ENCODE data around the gene DACH1. TPM values are rescaled to one million over a fixed set of nuclear protein-coding genes. Genes with fewer than 3 reads are reported as not detected.

The DACH1 gene
- total and polyA plus RNA-seq, 2 of the 13 experiments (the other 11 are each of a cell fraction or from before 2014, with no cell fraction given): not detected

DNA sequence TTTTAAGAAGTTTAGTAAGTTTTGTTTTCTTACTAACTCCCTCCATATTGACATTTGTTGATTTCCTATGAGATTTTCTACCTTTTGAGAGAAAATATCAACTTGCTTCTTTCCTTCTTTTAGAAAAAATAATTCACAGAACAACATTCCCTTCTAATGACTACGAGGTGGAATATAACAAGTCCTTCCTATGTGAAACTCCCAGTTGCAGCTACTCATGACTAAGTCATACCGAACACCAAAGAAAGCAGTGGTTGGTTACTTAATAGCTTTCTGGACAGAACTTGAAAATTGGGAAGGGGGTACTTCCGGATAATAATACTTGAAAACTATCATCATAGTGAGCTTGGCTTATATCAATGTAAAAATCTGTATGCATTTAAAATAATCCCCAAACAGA lies 144.8 kb downstream of the DACH1 start:
- no peak overlapping the region for H3K27ac ChIP-seq (ENCODE audit: extremely low read length, insufficient read depth, low read length)
- intact Hi-C loops (cut with micrococcal nuclease; ENCODE audit: unreplicated experiment): no loop called here
- no peak overlapping the region for H3K4me2 ChIP-seq (ENCODE audit: low read depth, low read length)
- H3K27me3 ChIP-seq (ENCODE audit: control insufficient read depth in 1 of 2, insufficient read depth in 2 of 2, low read length in 2 of 2): no peaks in the 10 kb centered on the region
- POLR2A ChIA-PET: no interaction called here
- in situ Hi-C loops (cut with HindIII; ENCODE audit: extremely low pct_ligation_motif_present, low pct_unique_long_range_greater_than_20kb): no loop called here
- no peaks in the 10 kb centered on the region for H3K79me2 ChIP-seq (ENCODE audit: insufficient read depth, low read length)
- H3K4me1 ChIP-seq (ENCODE audit: insufficient read depth, low read length): no peaks in the 10 kb centered on the region
- no peak overlapping the region for H2AFZ ChIP-seq (ENCODE audit: low read length)
- no peak for FAIRE-seq
- no peak for ATAC-seq
- DNase-seq (ENCODE audit: low spot score): no peak
- under 1% methylated on average over 3 of the region's 3 CpGs for WGBS (ENCODE audit: low lambda C conversion rate)
- no peak overlapping the region for H3K4me3 ChIP-seq (replicated peaks in 1 of 3; ENCODE audit: insufficient read depth in 1 of 3, low read depth in 2 of 3, low read length in 3 of 3)
- H4K20me1 ChIP-seq (ENCODE audit: insufficient read depth, low read length): no peaks in the 10 kb centered on the region
- TF ChIP-seq SOX13 (IDR thresholded peaks at IDR 0.05) (no peak), SOX13 (CRISPR knock-in tag; conservative IDR thresholded peaks at IDR 0.05 in 1 of 2, IDR thresholded peaks at IDR 0.05 in 1 of 2) (no peak), HOXA5 (CRISPR knock-in tag; IDR thresholded peaks at IDR 0.05) (no peak), ZNF839 (CRISPR knock-in tag; IDR thresholded peaks at IDR 0.05; ENCODE audit: borderline replicate concordance) (no peak), RELA (CRISPR knock-in tag; IDR thresholded peaks at IDR 0.05) (no peak), EP300 (IDR thresholded peaks at IDR 0.05; ENCODE audit: low read depth in 2 of 2, low read length in 2 of 2) (no peak), EP300 (CRISPR knock-in tag; IDR thresholded peaks at IDR 0.05; ENCODE audit: borderline replicate concordance) (no peak)
- TF ChIP-seq, protein P1, sequence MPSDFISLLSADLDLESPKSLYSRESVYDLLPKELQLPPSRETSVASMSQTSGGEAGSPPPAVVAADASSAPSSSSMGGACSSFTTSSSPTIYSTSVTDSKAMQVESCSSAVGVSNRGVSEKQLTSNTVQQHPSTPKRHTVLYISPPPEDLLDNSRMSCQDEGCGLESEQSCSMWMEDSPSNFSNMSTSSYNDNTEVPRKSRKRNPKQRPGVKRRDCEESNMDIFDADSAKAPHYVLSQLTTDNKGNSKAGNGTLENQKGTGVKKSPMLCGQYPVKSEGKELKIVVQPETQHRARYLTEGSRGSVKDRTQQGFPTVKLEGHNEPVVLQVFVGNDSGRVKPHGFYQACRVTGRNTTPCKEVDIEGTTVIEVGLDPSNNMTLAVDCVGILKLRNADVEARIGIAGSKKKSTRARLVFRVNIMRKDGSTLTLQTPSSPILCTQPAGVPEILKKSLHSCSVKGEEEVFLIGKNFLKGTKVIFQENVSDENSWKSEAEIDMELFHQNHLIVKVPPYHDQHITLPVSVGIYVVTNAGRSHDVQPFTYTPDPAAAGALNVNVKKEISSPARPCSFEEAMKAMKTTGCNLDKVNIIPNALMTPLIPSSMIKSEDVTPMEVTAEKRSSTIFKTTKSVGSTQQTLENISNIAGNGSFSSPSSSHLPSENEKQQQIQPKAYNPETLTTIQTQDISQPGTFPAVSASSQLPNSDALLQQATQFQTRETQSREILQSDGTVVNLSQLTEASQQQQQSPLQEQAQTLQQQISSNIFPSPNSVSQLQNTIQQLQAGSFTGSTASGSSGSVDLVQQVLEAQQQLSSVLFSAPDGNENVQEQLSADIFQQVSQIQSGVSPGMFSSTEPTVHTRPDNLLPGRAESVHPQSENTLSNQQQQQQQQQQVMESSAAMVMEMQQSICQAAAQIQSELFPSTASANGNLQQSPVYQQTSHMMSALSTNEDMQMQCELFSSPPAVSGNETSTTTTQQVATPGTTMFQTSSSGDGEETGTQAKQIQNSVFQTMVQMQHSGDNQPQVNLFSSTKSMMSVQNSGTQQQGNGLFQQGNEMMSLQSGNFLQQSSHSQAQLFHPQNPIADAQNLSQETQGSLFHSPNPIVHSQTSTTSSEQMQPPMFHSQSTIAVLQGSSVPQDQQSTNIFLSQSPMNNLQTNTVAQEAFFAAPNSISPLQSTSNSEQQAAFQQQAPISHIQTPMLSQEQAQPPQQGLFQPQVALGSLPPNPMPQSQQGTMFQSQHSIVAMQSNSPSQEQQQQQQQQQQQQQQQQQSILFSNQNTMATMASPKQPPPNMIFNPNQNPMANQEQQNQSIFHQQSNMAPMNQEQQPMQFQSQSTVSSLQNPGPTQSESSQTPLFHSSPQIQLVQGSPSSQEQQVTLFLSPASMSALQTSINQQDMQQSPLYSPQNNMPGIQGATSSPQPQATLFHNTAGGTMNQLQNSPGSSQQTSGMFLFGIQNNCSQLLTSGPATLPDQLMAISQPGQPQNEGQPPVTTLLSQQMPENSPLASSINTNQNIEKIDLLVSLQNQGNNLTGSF (CRISPR knock-in tag; IDR thresholded peaks at IDR 0.05): no peak
- H3K36me3 ChIP-seq (replicated peaks in 1 of 2; ENCODE audit: control insufficient read depth in 1 of 2, insufficient read depth in 2 of 2, low read length in 2 of 2): no peaks in the 10 kb centered on the region
- CTCF ChIA-PET (ENCODE audit: low intra/inter-chr PET ratio, low total read pairs): no interaction called here
- H3K9ac ChIP-seq (ENCODE audit: insufficient read depth, low read depth, low read length): no peak overlapping the region
- no peaks in the 10 kb centered on the region for H3K9me3 ChIP-seq (ENCODE audit: low read length)
- no TSS peak for BruUV-seq (replicated peaks)

Data from HepG2 (cell line).